PC-9 (cell line): ENCODE results near the gene ICE2.

Experiments used
- CTCF ChIP-seq: fragments of 200-600 bp; sonication (generic); conservative IDR thresholded peaks from 2 replicates; pipeline ENCODE4 v1.6.1; 2017; ENCODE audit warnings: mixed run types, antibody characterized with exemption, mild to moderate bottlenecking, moderate library complexity
- EZH2 ChIP-seq: fragments of 200-600 bp; sonication (generic); IDR thresholded peaks from 2 replicates; pipeline ENCODE4 v1.8.0; 2017; ENCODE audit warnings: antibody characterized with exemption, low read depth

GRCh38 chr15:60444289-60444912 is 34.5 kb downstream of the ICE2 start:
- TF ChIP-seq CTCF (peak; percentile 60), EZH2 (no peak)
